PFSK-1 (cell line): ENCODE data around the gene SVOPL.

Experiments
- FOXP2 ChIP-seq: optimal IDR thresholded peaks from 2 replicates; pipeline ENCODE3; 2011; ENCODE audit warnings: borderline replicate concordance, control low read depth, inconsistent platforms; ENCODE audit not compliant: insufficient read depth; ENCODE audit errors: extremely low read length, extremely low read depth
- POLR2AphosphoS5 ChIP-seq: IDR thresholded peaks from 2 replicates; pipeline ENCODE4 v1.6.1; 2012; ENCODE audit warnings: low read depth, mild to moderate bottlenecking, control low read depth, low read length, moderate library complexity
- SIN3A ChIP-seq: IDR thresholded peaks from 2 replicates; pipeline ENCODE4 v1.6.1; 2012; ENCODE audit warnings: mild to moderate bottlenecking, low read length, moderate library complexity, borderline replicate concordance; ENCODE audit not compliant: insufficient read depth
- TAF1 ChIP-seq: IDR thresholded peaks from 2 replicates; pipeline ENCODE4 v1.6.1; 2012; ENCODE audit warnings: low read length, control low read depth, borderline replicate concordance; ENCODE audit not compliant: insufficient read depth

DNA sequence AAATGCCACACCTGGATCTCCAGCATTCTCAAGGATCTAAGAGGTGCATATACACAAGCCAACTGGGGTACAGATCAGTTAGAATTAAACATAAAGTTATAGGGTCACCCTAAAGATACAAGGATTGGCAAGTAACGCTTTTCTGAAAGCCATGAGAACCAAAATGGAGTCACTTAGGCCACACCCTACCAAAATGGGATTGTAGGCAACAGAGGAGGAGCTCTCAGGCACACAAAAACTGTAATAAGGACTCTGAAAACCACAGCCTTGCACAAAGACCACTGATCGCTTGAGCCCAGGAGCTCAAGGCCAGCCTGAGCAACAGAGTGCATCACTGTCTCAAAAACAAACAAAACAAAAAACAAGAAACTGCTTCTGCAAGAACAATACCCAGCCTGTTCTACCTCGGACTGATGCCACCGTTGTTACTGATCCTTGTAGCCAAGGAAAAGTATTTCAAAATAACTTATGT lies 35.5 kb downstream of the SVOPL start:
- TF ChIP-seq POLR2AphosphoS5 (no peak), SIN3A (no peak), FOXP2 (no peak), TAF1 (no peak)
